ENCODE results near the gene MACO1.
"Not testable (repeated sequence)": the region's sequence is repeated elsewhere in the genome, so short reads cannot be mapped to it uniquely, and the experiment has no call there.

MACO1 gene

GRCh38 chr1:25431955-25432719, 1.4 kb downstream of the MACO1 start:
- ATAC-seq (ENCODE audit: low read depth): no peak
- H3K27ac Mint-ChIP-seq: peak overlapping the region; percentile 87
- no peaks in the 10 kb centered on the region for H3K36me3 Mint-ChIP-seq
- H3K9me3 Mint-ChIP-seq: no peaks in the 10 kb centered on the region
- DNase-seq (ENCODE audit: low spot score in 2 of 2): no peak
- H3K27me3 Mint-ChIP-seq: no peaks in the 10 kb centered on the region
- H3K4me3 Mint-ChIP-seq: peak overlapping the region; percentile 86
- H3K4me1 Mint-ChIP-seq: peaks cover 35% of the 10 kb centered on the region

GRCh38 chr1:25432749-25433388, 2.2 kb downstream of the MACO1 start:
- no peaks in the 10 kb centered on the region for H3K9me3 Mint-ChIP-seq

GRCh38 chr1:25433389-25434186, 2.9 kb downstream of the MACO1 start:
- peak overlapping the region; percentile 58 for H3K27ac Mint-ChIP-seq
- ATAC-seq (ENCODE audit: low read depth) (no peak), DNase-seq (ENCODE audit: low spot score in 2 of 2) (no peak)
- H3K9me3 Mint-ChIP-seq: no peaks in the 10 kb centered on the region
- H3K27me3 Mint-ChIP-seq: no peaks in the 10 kb centered on the region
- no peak overlapping the region for H3K4me3 Mint-ChIP-seq
- H3K4me1 Mint-ChIP-seq: peaks cover 35% of the 10 kb centered on the region
- H3K36me3 Mint-ChIP-seq: no peaks in the 10 kb centered on the region

More at GRCh38 chr1:25432749-25433388, 2.2 kb downstream of the MACO1 start:
- ATAC-seq (ENCODE audit: low read depth) (no peak), DNase-seq (ENCODE audit: low spot score in 2 of 2) (no peak)
- no peaks in the 10 kb centered on the region for H3K27me3 Mint-ChIP-seq
- peaks cover 35% of the 10 kb centered on the region for H3K4me1 Mint-ChIP-seq
- H3K36me3 Mint-ChIP-seq: no peaks in the 10 kb centered on the region
- H3K4me3 Mint-ChIP-seq: no peak overlapping the region
- no peak overlapping the region for H3K27ac Mint-ChIP-seq

GRCh38 chr1:25435397-25436108, 4.9 kb downstream of the MACO1 start:
- DNase-seq (ENCODE audit: low spot score in 2 of 2) (no peak), ATAC-seq (ENCODE audit: low read depth) (no peak)
- no peaks in the 10 kb centered on the region for H3K36me3 Mint-ChIP-seq
- no peaks in the 10 kb centered on the region for H3K27me3 Mint-ChIP-seq
- no peaks in the 10 kb centered on the region for H3K9me3 Mint-ChIP-seq
- no peak overlapping the region for H3K4me3 Mint-ChIP-seq
- peaks cover 35% of the 10 kb centered on the region for H3K4me1 Mint-ChIP-seq
- H3K27ac Mint-ChIP-seq: peak overlapping the region; percentile 46

GRCh38 chr1:25437672-25438071, 7.0 kb downstream of the MACO1 start:
- Mint-ChIP-seq H3K4me1 (peaks cover 37% of the 10 kb centered on the region), H3K27me3 (no peaks in the 10 kb centered on the region), H3K27ac (no peak overlapping the region), H3K36me3 (peaks cover 1% of the 10 kb centered on the region), H3K4me3 (no peak overlapping the region), H3K9me3 (no peaks in the 10 kb centered on the region)
- no peak for ATAC-seq (ENCODE audit: low read depth)
- no peak for DNase-seq (ENCODE audit: low spot score in 2 of 2)

GRCh38 chr1:25439287-25439686, 8.6 kb downstream of the MACO1 start:
- no peaks in the 10 kb centered on the region for H3K9me3 Mint-ChIP-seq
- DNase-seq (ENCODE audit: low spot score in 2 of 2) (no peak), ATAC-seq (ENCODE audit: low read depth) (no peak)
- H3K4me1 Mint-ChIP-seq: peaks cover 34% of the 10 kb centered on the region
- no peak overlapping the region for H3K27ac Mint-ChIP-seq
- H3K4me3 Mint-ChIP-seq: no peak overlapping the region
- H3K27me3 Mint-ChIP-seq: no peaks in the 10 kb centered on the region
- peaks cover 3% of the 10 kb centered on the region for H3K36me3 Mint-ChIP-seq

GRCh38 chr1:25442178-25442577, 11.5 kb downstream of the MACO1 start:
- no peaks in the 10 kb centered on the region for H3K9me3 Mint-ChIP-seq
- no peak for ATAC-seq (ENCODE audit: low read depth)
- H3K4me1 Mint-ChIP-seq: peaks cover 21% of the 10 kb centered on the region
- DNase-seq (ENCODE audit: low spot score in 2 of 2): no peak
- peaks cover 6% of the 10 kb centered on the region for H3K36me3 Mint-ChIP-seq
- no peak overlapping the region for H3K27ac Mint-ChIP-seq
- H3K4me3 Mint-ChIP-seq: no peak overlapping the region
- H3K27me3 Mint-ChIP-seq: no peaks in the 10 kb centered on the region

GRCh38 chr1:25443030-25443699, 12.5 kb downstream of the MACO1 start:
- no peak overlapping the region for H3K4me3 Mint-ChIP-seq
- peaks cover 21% of the 10 kb centered on the region for H3K4me1 Mint-ChIP-seq
- H3K36me3 Mint-ChIP-seq: peaks cover 6% of the 10 kb centered on the region
- ATAC-seq (ENCODE audit: low read depth) (no peak), DNase-seq (ENCODE audit: low spot score in 2 of 2) (no peak)
- H3K9me3 Mint-ChIP-seq: no peaks in the 10 kb centered on the region
- H3K27ac Mint-ChIP-seq: no peak overlapping the region
- no peaks in the 10 kb centered on the region for H3K27me3 Mint-ChIP-seq

- peaks cover 21% of the 10 kb centered on the region for H3K4me1 Mint-ChIP-seq
Measured at GRCh38 chr1:25444604-25445003, 13.9 kb downstream of the MACO1 start.

GRCh38 chr1:25445993-25446538, 15.4 kb downstream of the MACO1 start:
- no peak overlapping the region for H3K4me3 Mint-ChIP-seq
- peak overlapping the region; percentile 75 for H3K27ac Mint-ChIP-seq
- DNase-seq (ENCODE audit: low spot score in 2 of 2): no peak
- H3K4me1 Mint-ChIP-seq: peaks cover 18% of the 10 kb centered on the region
- peaks cover 8% of the 10 kb centered on the region for H3K36me3 Mint-ChIP-seq
- H3K27me3 Mint-ChIP-seq: no peaks in the 10 kb centered on the region
- no peaks in the 10 kb centered on the region for H3K9me3 Mint-ChIP-seq
- ATAC-seq (ENCODE audit: low read depth): no peak

More at GRCh38 chr1:25444604-25445003, 13.9 kb downstream of the MACO1 start:
- not testable (repeated sequence) for H3K27me3 Mint-ChIP-seq; ATAC-seq (ENCODE audit: low read depth); H3K36me3 Mint-ChIP-seq; H3K27ac Mint-ChIP-seq; H3K4me3 Mint-ChIP-seq; DNase-seq (ENCODE audit: low spot score in 2 of 2); H3K9me3 Mint-ChIP-seq

- H3K4me3 Mint-ChIP-seq: no peak overlapping the region
- H3K9me3 Mint-ChIP-seq: no peaks in the 10 kb centered on the region
- DNase-seq (ENCODE audit: low spot score in 2 of 2): no peak
- H3K36me3 Mint-ChIP-seq: peaks cover 9% of the 10 kb centered on the region
- no peak overlapping the region for H3K27ac Mint-ChIP-seq
- no peak for ATAC-seq (ENCODE audit: low read depth)
- H3K4me1 Mint-ChIP-seq: peaks cover 13% of the 10 kb centered on the region
- H3K27me3 Mint-ChIP-seq: no peaks in the 10 kb centered on the region
Measured at GRCh38 chr1:25447547-25447946, 16.9 kb downstream of the MACO1 start.

GRCh38 chr1:25450891-25451290, 20.2 kb downstream of the MACO1 start:
- ATAC-seq (ENCODE audit: low read depth) (no peak), DNase-seq (ENCODE audit: low spot score in 2 of 2) (no peak)
- Mint-ChIP-seq H3K36me3 (peaks cover 12% of the 10 kb centered on the region), H3K27ac (no peak overlapping the region), H3K4me3 (no peak overlapping the region), H3K9me3 (no peaks in the 10 kb centered on the region), H3K4me1 (peaks cover 9% of the 10 kb centered on the region), H3K27me3 (no peaks in the 10 kb centered on the region)

GRCh38 chr1:25451908-25452307, 21.2 kb downstream of the MACO1 start:
- peaks cover 11% of the 10 kb centered on the region for H3K36me3 Mint-ChIP-seq
- no peaks in the 10 kb centered on the region for H3K9me3 Mint-ChIP-seq
- no peaks in the 10 kb centered on the region for H3K27me3 Mint-ChIP-seq
- peak overlapping the region; percentile 11 for H3K27ac Mint-ChIP-seq
- DNase-seq (ENCODE audit: low spot score in 2 of 2) (no peak), ATAC-seq (ENCODE audit: low read depth) (peak; percentile 79)
- H3K4me3 Mint-ChIP-seq: no peak overlapping the region
- peaks cover 5% of the 10 kb centered on the region for H3K4me1 Mint-ChIP-seq

Data from memory B cell (primary cell).